Esophagus squamous epithelium (tissue), 5 donors: ENCODE data around the gene BABAM2. TPM values are rescaled to one million over a fixed set of nuclear protein-coding genes. Genes with fewer than 3 reads are reported as not detected.
A peak's percentile ranks its signal among the peaks of the same experiment; 100 is the strongest.

Experiments
- DNase-seq: peaks from one replicate; lab custom pipeline; 2025; lab: John Stamatoyannopoulos, UW
- H3K27ac ChIP-seq, 4 donors: fragments of 200-600 bp; sonication (generic); one replicate each; pipeline ENCODE4 v1.5.1; 2016 to 2019; ENCODE audit warnings: mild to moderate bottlenecking in 1 of 4
- H3K27me3 ChIP-seq, 4 donors: fragments of 200-600 bp; sonication (generic); 1 replicate in 3 of 4; 2 replicates in 1 of 4; pipeline versions ENCODE4 v1.5.1 to v1.6.0; 2017 to 2021; ENCODE audit warnings: antibody characterized with exemption in 1 of 4
- H3K36me3 ChIP-seq, 3 donors: fragments of 200-600 bp; sonication (generic); one replicate each; pipeline ENCODE4 v1.5.1; 2016 to 2019
- H3K4me1 ChIP-seq, 3 donors: fragments of 200-600 bp; sonication (generic); one replicate each; pipeline ENCODE4 v1.5.1; 2017 to 2019
- H3K4me3 ChIP-seq, 4 donors: fragments of 200-600 bp; sonication (generic); 1 replicate in 3 of 4; 2 replicates in 1 of 4; pipeline ENCODE4 v1.5.1; 2016 to 2019; ENCODE audit warnings: mild to moderate bottlenecking in 2 of 4, moderate library complexity in 1 of 4
- H3K9me3 ChIP-seq, 3 donors: fragments of 200-600 bp; sonication (generic); one replicate each; pipeline ENCODE4 v1.5.1; 2016 to 2019
- POLR2A ChIP-seq, 4 donors: fragments of 450-650 bp; IDR thresholded peaks; one replicate each; pipeline ENCODE4 v1.6.1; 2017; ENCODE audit warnings: antibody characterized with exemption in 4 of 4, mild to moderate bottlenecking in 4 of 4, moderate library complexity in 3 of 4
- WGBS, 2 donors: methylation state at CpG; one replicate each; pipeline ENCODE4 v1.1.5; 2018; 5-methylcytosine and 5-hydroxymethylcytosine counted together
- intact Hi-C: fragments of 100-400 bp; cut with DNase I; formaldehyde crosslinking; loops from one replicate; pipeline ENCODE4 v1.15.0; 2022
- total RNA-seq, 4 donors: library from RNA; depleted of rRNA; stranded (reverse); fragments of >200 nt; gene quantifications; one replicate each; pipeline ENCODE4 v1.1.0, GENCODE V29; 2016
- TF ChIP-seq, protein P1 (sequence below), 6 experiments: fragments of 450-650 bp in 4 of 6; fragments of 200-600 bp in 2 of 6; sonication (generic) in 2 of 6; IDR thresholded peaks; one replicate each; pipeline ENCODE4 v1.5.1; 2016 to 2019; ENCODE audit warnings: antibody characterized with exemption in 6 of 6, mild to moderate bottlenecking in 4 of 6, moderate library complexity in 4 of 6
- donor health status: DM: yes; HTN: yes; CAD: no.

BABAM2 gene
- total RNA-seq, 4 donors from 2014 or later = 16.6 to 28.3 (median 24.3) TPM

DNA sequence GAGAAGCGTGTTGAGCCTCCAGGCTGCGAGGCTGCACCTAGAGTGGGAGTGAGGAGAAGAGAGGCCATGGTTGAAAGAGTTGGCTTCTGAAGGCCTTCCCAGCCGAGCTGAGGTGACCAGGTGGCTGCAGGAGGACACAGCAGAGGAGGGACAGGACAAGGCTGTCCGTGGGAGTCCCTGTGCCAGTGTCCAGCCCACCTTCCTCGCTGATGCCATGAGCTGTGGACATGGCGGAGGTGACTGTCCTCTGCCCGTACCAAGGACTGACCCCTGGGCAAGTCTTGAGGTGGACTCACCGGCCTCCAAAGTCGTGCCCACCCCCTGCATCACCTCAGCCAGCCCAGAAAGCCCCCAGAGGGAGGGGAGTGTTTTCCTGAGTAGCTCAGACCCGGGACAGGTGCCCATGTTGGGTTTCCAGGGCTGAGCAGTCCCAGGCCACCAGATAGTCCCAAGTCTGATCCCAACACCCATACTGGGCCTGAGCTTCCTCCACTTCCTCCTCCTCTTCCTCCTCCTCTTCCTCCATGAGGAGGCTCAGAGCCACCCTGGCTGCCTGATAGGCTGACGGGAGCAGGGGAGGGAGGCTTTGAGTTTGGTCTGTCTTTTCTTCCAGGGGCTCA lies 459.1 kb downstream of the BABAM2 start:
- WGBS, 2 donors = 71 to 73% methylated on average over 7 to 8 of the region's 11 CpGs
- no peak for DNase-seq

DNA sequence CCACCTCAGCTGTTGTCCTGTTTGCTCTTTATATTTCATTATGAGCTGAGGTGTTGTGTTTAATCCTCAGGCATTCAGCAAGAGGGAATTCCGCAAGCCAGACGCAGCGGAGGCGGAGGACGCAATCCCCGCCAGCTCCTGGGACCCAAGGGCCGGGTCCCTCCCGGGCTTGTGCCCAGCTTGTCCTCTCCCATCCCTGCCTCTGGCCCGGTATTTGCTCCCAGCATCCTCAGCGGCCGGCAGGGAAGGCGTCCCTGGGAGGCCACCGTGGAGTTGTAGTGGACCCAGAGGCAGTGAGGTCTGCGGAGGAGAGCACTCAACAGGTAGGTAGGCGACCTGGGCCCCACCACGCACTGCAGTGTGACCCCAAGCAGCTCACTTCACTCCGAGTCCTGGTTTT lies 459.7 kb downstream of the BABAM2 start:
- Histone ChIP-seq H3K4me1 (peaks cover 11 to 45% (median 14%) of the 10 kb centered on the region in 3 donors), H3K27me3 (no peaks in the 10 kb centered on the region), H3K4me3 (no peak overlapping the region), H3K27ac (no peak overlapping the region), H3K9me3 (no peaks in the 10 kb centered on the region), H3K36me3 (no peaks in the 10 kb centered on the region)
- DNase-seq = no peak
- TF ChIP-seq, protein P1, sequence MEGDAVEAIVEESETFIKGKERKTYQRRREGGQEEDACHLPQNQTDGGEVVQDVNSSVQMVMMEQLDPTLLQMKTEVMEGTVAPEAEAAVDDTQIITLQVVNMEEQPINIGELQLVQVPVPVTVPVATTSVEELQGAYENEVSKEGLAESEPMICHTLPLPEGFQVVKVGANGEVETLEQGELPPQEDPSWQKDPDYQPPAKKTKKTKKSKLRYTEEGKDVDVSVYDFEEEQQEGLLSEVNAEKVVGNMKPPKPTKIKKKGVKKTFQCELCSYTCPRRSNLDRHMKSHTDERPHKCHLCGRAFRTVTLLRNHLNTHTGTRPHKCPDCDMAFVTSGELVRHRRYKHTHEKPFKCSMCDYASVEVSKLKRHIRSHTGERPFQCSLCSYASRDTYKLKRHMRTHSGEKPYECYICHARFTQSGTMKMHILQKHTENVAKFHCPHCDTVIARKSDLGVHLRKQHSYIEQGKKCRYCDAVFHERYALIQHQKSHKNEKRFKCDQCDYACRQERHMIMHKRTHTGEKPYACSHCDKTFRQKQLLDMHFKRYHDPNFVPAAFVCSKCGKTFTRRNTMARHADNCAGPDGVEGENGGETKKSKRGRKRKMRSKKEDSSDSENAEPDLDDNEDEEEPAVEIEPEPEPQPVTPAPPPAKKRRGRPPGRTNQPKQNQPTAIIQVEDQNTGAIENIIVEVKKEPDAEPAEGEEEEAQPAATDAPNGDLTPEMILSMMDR (IDR thresholded peaks at IDR 0.05) = no peak
- TF ChIP-seq POLR2A (IDR thresholded peaks at IDR 0.05) = no peak
- intact Hi-C loops = no loop called here
- 87 to 89% methylated on average over 3 to 12 of the region's 17 CpGs for WGBS, 2 donors

More for the DNA sequence above, 459.1 kb downstream of the BABAM2 start:
- Histone ChIP-seq H3K4me3 (no peak overlapping the region), H3K4me1 (peaks cover 12 to 45% (median 13%) of the 10 kb centered on the region in 3 donors), H3K27me3 (no peaks in the 10 kb centered on the region), H3K36me3 (no peaks in the 10 kb centered on the region), H3K27ac (no peak overlapping the region), H3K9me3 (no peaks in the 10 kb centered on the region)
- TF ChIP-seq POLR2A (IDR thresholded peaks at IDR 0.05) = no peak
- TF ChIP-seq, protein P1 (IDR thresholded peaks at IDR 0.05) = no peak
- intact Hi-C loops = no loop called here

DNA sequence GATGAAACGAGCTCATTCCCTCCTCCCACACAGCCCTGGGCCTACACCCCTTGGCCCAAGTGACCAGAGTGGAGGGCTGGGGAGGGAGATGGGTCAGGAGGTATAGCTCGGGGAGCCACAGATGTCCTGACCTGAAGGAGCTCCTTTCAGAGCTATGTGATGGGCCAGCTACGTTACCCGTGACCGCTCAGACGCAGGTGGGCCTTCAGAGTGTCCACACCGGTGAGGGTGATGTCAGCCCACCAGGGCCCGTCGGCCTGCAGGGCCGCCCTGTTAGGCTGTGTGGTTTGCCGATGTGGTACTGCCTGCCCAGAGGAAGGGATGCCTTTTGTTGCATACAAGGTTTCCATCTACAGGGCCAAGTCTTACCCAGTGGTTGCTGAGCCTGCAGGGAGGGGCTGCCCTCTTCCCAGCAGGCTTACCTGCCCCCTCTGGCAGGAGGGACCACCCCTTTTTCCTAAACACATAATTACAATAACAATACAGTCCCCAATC lies 460.3 kb downstream of the BABAM2 start:
- Histone ChIP-seq H3K27me3 (no peaks in the 10 kb centered on the region), H3K9me3 (no peaks in the 10 kb centered on the region), H3K4me3 (no peak overlapping the region), H3K27ac (no peak overlapping the region), H3K36me3 (no peaks in the 10 kb centered on the region), H3K4me1 (peaks cover 16 to 51% (median 21%) of the 10 kb centered on the region in 3 donors)
- 86 to 92% methylated on average over 1 to 3 of the region's 11 CpGs for WGBS, 2 donors
- TF ChIP-seq POLR2A (IDR thresholded peaks at IDR 0.05) = no peak
- TF ChIP-seq, protein P1 (IDR thresholded peaks at IDR 0.05) = no peak
- DNase-seq = no peak
- intact Hi-C loops = no loop called here

DNA sequence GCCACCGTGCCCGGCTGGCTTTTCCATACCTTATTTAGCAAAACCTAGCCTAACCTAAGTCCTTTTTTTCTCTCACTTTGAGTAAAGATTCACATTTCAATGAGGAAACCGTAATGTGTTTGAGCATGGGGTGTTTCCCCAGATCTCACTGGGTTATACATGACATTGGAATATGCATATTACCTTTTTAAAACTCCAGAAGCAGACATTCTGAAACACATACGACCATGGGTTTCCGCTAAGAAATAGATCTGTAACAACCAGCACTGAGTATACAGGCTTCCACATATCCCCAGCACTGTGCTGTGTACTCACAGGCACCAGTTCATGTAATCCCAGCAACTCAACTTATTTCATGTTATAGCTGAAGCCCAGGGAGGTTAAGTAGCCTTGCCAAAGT lies 461.1 kb downstream of the BABAM2 start:
- H3K36me3 ChIP-seq = no peaks in the 10 kb centered on the region
- no peak for DNase-seq
- no peak overlapping the region for H3K4me3 ChIP-seq
- TF ChIP-seq, protein P1 (IDR thresholded peaks at IDR 0.05) = no peak
- no peak for TF ChIP-seq POLR2A (IDR thresholded peaks at IDR 0.05)
- H3K27ac ChIP-seq = peak overlapping the region in 1 of 4 donors; percentile 25
- intact Hi-C loops = no loop called here
- peaks cover 22 to 52% (median 29%) of the 10 kb centered on the region in 3 donors for H3K4me1 ChIP-seq
- no peaks in the 10 kb centered on the region for H3K27me3 ChIP-seq
- H3K9me3 ChIP-seq = no peaks in the 10 kb centered on the region
- 76 to 90% methylated on average over 3 to 5 of the region's 5 CpGs for WGBS, 2 donors

DNA sequence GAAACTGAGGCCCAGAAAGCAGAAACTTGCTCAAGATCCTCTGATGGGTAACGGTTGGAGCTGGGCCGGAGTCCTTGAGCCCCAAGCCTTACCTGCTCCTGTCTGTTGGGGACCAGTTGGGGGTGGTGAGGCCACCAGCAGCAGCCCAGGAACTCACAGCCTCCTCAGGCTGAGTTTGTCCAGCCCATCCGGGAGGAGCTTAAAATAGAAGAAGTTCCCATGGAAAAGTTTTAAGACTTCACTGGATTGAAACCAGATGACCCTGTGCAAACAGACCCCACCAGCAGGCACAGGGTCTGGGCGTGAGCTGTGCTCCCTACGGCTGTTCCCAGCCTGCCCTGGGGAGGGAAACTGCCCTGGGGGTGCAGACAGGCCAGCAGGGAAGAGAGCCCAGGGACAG lies 461.6 kb downstream of the BABAM2 start:
- peaks cover 23 to 52% (median 30%) of the 10 kb centered on the region in 3 donors for H3K4me1 ChIP-seq
- DNase-seq = no peak
- 61 to 90% methylated on average over 3 of the region's 5 CpGs for WGBS, 2 donors
- no peaks in the 10 kb centered on the region for H3K9me3 ChIP-seq
- TF ChIP-seq, protein P1 (IDR thresholded peaks at IDR 0.05) = no peak
- TF ChIP-seq POLR2A (IDR thresholded peaks at IDR 0.05) = no peak
- intact Hi-C loops = no loop called here
- no peaks in the 10 kb centered on the region for H3K27me3 ChIP-seq
- no peaks in the 10 kb centered on the region for H3K36me3 ChIP-seq
- H3K4me3 ChIP-seq = no peak overlapping the region
- peak overlapping the region in 1 of 4 donors; percentile 25 for H3K27ac ChIP-seq
